Activated T-cell treated with anti-CD3 and anti-CD28 coated beads for 4 hours (primary cell): ENCODE results near the gene LYRM9.
"Not testable (repeated sequence)": the region's sequence is repeated elsewhere in the genome, so short reads cannot be mapped to it uniquely, and the experiment has no call there.

Experiments used
- DNase-seq: peaks from one replicate; pipeline ENCODE4 v3.0.0-alpha.2; 2020

The LYRM9 gene

DNA sequence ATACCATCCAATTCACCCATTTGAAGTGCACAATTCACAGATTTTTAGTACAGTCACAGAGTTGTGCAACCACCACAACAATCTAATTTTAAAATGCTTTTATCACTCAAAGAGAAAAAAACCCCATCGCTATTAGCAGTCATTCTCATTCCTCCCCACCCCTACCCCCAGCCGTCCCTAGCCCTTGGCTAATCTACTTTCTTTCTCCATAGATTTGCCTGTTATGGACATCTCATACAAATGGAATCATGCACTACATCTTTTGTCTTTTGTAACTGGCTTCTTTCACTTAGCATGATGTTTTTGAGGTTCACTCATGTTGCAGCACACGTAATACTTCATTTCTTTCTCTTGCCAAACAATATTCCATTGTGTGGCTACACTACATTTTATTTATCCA is 20.4 kb downstream of the LYRM9 start:
- DNase-seq: no peak

DNA sequence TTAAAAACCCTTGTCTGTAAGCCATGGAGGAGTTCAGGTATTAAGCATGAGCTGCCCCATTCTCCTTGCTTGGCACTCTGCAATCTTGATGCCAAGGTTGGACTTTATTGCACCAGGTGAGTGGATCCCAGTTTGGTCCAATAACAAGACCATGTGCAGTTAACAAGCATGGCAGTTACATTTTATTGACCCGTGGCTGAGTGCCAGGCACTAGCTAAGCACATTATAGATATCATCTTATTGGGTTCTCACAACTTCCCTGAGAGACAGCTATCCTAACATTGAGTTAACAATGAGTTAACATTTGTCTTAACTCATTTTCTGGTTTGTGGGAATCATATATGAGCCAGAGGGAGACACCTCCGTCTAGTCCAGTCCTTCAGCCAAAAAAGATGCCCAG is 21.8 kb downstream of the LYRM9 start:
- no peak for DNase-seq

DNA sequence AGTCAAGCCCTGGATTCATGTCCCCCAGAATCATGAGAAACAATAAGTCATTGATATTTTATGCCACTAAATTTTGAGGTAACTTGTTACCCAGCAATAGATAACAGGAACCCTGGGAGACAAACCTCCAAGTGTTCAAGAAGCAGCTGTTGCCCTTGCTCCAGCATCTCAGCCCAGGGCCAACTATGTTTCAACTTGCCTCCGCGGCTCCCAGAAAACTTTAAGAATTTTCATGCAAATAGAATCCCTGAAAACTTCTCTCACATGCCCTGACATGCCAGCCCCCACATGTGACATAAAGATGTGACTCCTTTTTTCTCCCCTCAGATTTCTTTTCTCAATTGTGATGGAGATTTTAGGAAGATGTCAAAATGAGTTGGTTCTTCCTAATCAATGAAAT is 22.8 kb downstream of the LYRM9 start:
- no peak for DNase-seq

DNA sequence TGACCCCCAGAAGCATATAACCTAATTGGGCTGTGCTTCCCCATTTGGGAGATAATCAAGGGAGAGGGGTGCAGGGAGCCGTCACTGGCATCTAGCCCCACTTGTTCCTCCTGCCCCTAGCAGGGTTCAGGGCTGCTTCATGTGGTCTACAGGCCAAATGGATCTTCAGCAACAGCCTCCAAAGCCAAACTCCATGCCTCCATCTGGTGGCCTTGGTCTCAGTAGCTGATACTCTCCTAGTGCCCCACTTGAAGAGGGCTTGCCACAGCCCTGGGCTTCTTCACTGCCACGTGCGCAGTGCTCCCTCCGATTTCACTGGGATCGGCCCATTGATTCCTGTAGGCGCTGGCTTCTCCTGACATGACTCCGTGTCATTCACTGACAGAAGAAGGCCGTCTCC is 24.6 kb downstream of the LYRM9 start:
- DNase-seq: no peak

DNA sequence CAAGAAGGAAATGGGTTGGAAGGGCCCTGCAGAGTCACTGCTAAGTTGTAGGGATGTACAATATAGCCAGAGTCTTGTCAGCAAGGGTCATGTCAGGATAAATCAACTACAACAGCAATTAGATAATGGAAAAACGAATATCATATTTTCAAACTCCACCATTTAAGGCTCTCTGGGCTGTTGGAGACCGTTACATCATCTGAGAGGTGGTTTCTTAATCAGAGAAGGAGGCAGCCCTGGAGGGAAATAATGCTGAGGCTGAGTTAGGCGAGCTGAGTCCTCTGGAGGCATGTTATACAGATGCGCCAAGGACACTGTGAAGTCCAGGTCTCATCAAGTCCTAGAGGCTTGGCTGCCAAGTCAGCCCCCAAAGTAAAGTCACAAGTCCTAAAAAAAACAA is 30.3 kb downstream of the LYRM9 start:
- DNase-seq: no peak

DNA sequence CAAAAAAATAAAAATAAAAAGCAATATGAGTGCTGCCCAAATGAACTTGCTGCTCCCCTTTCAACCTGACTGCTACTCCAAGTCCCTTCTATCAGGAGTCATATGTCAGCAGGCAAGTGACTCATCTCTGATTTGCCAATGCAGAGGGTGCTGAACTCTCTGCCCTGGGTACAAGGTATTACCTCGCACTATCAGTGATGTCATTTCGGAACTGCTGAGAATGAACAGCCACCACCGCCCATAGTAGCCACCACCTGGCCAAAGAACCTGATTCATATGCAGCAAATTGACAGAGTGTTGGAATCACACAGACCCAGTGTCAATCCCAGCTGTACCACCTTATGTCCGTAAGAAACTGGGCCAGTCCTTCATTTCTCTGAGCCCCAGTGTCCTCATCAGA is 31.2 kb downstream of the LYRM9 start:
- DNase-seq: no peak

DNA sequence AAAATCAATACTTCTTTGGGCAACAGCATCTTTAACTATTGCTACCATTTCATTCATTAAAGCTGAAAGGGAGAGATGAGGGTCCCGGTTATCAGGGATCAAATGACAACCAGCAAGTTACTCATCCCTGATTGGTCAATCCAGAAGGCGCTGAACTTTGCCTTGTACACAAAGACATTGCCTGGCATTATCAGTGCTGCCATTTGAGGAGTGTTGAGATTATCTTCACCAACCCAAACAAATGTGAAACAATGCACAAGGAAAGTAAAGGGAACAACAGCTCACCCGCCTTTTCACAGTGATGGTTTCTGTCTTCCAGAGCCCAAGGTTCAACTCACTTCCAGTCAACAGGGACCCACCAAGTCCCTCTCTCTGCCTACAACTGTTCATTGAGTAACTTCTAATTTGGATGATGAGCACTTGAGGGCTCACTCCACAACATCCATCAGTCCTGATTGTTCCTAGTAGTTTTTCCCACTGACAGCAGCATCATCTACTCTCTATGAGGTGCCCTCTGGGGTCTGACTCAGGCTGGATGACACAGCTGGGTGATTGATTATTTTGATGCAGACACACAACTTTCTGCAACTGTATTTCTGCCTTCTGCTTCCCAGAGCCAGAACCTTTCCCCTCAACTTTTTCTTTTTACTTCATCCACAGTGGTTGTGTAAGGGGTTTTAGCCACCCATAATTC is 32.0 kb downstream of the LYRM9 start:
- DNase-seq: no peak

DNA sequence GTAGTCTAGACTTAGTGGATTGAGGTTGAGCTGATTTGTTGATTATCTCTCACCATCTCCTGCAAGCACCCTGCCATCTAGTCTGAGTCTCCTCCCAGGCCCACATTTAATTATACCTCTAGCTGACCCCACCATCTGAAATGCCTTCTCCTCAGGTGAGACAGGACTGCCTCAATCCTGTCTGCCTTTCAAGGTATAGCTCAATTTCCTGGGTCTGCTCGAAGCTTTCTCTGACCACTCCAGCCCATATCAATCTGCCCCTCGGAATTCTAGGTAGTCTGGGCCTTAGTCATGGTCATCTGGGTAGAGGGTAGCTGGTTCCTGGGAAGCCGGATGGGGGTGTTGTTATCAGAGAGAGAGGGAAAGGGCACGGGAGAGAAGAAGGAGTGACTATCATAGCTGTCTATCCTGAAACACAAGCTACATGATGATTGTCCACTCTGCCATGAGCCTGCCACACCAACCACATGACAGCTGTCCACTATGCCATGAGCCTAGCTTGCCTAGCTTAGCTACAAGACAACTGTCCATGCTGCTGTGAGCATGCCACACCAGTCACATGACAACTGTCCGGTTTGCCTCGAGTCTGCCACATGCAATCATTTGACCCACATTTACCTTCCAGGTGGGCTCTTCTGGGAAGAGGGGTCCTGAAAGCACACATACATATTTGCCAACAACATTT is 34.4 kb downstream of the LYRM9 start:
- no peak for DNase-seq

DNA sequence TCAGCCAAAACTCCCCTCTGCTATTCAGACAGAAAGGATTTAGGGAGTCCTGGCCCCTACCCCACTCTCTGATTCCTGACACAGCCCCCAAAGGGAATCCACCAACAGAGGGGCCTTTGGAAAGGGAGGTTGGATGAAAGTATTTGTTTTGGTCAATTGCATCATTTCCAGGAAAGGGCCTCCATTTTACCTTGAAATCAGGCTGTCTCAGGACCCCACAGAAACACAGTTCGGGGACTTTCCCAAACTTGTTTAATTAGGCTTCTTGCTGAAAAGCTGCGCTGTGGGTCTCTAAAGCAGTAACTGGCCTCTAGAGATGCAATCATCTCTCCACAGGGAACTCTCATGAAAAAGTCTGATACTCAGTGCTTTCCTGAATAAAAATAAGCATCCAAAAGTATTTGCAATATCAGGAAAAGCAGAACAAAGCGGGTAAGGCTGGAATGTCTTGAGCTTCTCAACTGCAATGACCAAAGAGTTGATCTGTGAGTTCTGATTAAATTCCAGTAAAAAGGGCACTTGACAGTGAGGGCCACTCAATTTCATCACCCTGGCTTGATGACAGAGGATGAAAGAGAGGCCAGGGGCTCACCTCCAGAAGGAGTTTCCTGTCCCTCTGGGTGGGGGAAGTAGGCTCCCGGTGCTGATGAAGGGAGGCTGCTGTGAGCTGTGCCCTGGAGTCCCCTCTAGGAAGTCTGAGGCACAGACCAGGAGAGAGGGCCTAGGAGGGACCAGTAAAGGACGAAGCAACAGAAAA is 36.3 kb downstream of the LYRM9 start:
- no peak for DNase-seq

DNA sequence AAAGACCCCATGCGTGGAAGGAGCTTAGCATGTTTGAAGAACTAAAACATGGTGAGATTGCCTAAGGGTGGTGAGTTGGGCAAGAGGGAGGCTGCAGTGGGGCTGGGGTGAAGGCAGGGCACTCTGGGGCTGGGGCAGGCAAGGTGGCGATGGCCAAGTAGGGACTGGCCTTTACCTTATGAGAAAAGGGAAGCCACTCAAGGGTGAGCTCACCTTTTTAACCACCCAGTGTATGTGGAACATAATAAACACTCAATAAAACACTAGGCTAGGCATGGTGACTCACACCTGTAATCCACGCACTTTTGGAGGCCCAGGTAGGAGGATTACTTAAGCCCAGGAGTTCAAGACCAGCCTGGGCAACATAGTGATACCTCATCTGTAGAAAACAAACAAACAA is 37.7 kb downstream of the LYRM9 start:
- no peak for DNase-seq

DNA sequence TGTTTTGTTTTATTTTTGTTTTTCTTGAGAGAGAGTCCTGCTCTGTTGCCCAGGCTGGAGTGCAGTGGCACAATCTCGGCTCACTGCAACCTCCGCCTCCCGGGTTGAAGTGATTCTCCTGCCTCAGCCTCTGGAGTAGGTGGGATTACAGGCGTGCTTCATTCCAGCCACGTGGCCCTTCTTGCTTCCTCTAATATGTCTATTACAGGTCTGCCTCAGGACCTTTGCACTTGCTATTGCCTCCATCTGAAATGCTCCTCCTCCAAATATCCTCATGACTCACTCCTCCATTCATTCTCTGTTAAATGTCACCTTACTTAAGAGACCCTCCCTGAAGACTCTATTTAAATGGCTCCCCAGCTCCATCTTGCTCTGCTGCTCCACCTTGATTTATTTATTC is 39.0 kb downstream of the LYRM9 start:
- no peak for DNase-seq

DNA sequence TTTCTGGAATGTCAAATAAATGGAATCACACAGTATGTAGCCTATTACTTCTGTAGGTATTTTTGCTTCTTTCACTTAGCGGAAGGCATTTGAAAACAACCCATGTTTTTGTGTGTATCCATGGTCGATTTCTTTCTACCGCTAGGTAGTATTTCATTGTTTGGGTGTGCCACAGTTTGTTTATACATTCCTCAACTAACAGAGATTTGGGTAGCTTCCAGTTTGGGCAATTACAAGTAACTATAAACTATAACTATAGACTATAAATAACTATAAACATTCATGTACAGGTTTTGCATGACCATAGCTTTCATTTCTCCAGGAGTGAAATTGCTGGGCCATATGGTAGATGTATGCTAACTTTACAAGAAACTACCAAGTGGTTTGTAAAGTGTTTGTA is 40.1 kb downstream of the LYRM9 start:
- no peak for DNase-seq

DNA sequence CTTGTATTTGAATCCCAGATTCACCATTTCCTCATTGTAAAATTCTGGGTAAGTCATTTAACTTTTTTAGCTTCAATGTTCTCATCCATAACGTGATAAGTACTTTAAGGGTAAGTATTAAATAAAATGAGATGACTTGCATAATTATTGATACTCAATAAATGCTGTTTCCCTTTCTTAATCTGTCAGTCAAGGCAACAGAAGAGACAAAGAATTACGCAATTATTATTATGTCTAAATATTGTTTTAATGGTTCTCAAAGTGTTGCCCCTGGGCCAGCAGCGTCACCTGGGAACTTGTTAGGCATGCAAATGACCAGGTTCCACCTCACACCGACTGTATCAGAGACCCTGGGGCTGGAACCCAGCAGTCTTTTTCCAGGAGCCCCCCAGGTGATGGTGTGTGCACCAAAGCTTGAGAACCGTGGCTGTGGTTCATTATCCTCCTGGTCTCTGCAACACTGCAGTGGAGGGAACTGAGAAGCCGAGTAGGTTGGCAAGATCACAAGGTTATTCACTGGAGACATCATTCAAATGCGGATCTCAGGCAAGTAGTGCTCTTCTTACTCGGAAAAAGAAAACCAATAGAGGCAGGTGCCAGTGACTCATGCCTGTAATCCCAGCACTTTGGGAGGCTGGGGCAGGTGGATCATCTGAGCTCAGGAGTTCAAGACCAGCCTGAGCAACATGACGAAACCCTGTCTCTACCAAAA is 43.5 kb downstream of the LYRM9 start:
- no peak for DNase-seq

DNA sequence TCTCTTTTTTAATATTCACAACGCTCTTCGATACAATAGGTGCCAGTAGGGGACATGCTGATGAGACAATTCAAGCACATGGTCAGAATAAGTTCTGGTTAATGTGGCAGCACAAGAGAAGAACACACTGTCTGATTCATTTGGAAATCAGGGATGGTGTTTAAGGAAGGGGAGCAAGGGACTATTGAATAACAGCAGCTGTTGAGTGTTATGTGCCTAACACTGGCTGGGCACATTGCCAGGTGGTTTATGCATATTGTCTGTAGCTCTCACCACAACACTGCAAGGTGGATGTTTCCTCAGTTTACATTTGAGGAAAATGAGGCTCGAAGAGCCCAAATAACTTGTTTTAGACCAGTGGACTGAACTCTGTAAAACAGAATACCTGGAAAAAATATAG is 44.2 kb downstream of the LYRM9 start:
- DNase-seq: no peak

DNA sequence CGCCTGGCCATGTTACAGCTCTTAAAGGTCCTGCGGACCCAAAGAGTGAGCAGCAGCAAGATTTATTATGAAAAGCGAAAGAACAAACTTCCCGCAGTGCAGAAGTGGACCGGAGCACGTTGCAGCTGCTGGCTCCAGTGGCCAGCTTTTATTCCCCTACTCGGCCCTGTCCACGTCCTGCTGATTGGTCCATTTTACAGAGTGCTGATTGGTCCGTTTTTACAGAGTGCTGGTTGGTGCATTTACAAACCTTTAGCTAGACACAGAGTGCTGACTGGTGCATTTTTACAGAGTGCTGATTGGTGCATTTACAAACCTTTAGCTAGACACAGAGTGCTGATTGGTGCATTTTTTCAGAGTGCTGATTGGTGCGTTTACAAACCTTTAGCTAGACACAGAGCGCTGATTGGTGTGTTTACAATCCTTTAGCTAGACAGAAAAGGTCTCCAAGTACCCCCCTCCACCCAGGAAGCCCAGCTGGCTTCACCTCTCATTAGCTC is 46.3 kb downstream of the LYRM9 start:
- DNase-seq: not testable (repeated sequence)

DNA sequence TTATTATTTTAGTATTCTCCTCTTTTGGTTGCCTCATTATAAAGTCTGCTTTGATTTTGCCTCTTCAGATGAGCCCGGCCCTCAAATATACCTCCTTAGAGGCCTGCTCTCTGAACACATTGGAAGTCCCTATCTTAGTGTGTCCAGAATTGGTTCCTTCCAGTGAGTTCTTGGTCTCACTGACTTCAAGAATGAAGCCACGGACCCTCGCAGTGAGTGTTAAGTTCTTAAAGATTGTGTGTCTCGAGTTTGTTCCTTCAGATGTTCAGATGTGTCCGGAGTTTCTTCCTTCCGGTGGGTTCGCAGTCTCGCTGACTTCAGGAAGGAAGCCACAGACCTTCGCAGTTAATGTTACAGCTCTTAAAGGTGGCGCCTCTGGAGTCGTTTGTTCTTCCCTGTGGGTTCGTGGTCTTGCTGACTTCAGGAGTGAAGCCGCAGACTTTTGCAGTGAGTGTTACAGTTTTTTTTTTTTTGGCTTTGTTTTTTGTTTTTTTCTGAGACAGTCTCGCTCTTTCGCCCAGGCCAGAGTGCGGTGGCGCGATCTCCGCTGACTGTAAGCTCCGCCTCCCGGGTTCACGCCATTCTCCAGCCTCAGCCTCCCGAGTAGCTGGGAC is 47.0 kb downstream of the LYRM9 start:
- DNase-seq: peak; percentile 6

DNA sequence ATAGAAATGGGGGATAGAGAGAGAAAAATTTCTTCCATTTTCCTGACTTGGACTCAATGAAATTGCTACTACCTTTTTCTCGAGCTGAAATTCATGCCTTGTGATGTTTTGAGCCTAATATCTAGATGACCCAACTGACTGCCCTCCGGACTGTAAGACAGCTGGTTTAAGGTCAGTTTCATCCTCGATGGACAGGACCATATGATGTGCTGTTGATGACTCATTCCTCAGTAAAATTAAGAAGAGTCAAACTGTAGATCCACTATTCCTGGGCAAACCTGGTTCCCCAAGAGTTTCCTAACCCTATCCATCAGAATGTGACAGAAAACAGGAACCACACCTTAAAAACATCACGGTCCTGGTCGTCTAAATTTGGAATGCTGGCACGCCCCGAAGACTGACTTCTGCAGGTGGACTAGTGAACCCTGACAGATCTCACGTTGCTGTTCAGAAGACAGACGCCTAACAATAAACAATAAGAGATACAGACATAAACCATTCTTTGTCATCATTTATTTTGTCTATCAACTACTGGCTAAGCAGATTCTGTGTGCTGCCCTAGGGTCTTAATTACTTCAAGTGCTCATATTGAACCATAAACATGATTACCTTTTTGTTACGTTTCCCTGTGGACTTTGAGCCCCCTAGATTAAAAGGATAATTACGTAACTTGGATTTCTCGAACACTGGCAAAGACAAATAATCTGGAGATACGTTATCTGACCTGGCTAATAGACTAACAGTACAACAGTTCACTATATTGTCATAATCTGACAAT is 47.7 kb downstream of the LYRM9 start:
- DNase-seq: no peak

DNA sequence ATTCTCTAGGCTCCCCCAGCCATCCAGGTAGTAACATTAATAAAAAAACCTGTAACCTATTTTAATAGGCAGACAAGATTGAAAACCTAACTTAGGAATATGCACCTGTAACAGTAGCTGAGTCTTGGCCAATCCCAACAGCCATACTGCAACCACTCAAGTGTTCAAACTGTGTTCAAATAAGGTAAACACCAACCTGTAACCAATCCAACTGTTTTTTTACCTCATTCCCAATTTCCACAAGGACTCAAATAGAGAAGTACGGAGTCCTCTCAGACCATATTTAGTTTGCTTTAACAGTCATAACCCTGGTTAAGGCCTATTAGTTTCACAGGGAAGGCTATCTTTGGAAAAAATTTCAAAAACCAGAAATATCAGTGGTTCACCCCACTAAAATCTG is 52.5 kb downstream of the LYRM9 start:
- no peak for DNase-seq

DNA sequence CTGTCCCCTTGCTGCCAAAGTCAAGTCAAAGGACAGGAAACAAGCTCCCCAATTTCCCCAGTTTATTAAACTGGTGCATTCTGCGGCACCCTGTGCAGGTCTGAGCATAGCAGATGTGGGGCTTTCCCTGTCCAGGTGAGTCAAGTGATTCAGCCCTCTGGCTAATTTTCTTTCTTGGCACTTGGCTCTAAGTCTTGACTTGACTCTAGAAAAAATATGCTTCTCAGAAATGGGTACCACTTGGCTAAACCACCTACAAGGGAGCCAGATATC is 52.8 kb downstream of the LYRM9 start:
- not testable (repeated sequence) for DNase-seq

DNA sequence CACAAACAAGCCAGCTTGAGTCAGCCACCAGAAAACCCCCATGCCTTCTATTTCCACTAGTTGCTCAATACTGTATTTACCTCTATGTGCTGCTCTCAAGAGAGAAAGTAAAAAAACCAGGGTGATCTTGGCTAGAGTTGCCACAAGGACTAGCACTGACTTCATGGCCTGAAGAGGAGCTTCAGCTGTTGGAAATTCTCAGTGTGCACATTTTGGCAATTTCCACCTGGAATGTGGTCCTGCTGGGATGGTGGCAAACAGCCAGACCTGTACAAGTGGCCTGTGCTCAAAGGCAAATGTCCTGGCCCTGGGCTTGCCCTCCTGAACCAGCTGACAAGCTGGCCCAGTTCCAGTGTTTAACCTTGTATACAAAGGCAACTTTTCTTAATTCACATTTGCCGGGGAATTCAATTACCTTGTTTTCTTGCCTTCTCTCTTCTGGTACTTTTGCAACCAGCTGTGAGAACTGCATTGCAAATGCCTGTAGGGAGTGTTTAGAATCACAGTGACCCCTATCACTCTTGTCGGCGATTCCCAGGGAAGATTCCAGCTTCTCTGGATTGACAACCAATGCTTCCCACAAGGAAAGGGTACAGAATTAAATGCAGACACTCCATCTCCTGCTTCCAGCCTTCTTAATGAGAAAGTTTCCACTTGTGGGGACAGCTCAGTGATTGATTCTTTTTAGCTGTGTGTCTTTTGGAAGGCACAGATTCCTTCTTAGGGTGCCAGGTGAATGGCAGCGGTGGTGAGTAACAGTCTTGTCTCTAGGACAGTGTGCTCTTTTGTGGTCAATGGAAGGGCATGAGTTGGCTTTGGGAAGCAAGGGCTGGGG is 53.4 kb downstream of the LYRM9 start:
- not testable (repeated sequence) for DNase-seq

DNA sequence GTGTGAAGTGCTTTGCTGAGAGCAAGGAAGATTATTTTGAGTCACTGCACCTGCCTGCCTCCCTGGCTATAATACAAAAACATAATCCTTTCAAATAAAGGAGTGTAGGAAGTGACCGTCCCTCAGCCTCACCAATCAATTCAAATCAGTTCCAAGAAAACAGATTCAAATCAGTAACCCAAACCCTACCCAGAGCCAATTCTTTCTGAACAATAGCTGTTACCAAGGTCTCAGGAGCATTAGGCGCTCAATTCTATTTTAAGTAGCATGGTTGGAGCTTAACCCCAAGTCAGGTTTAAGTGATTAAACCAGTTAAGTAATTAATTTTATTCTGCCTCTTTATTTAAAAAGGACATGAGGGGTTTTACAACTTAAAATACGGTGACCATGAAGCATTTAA is 54.6 kb downstream of the LYRM9 start:
- not testable (repeated sequence) for DNase-seq
